Spleen (tissue), 11 donors: ENCODE measurements around the gene GNG7. TPM values are rescaled to one million over a fixed set of nuclear protein-coding genes. Genes with fewer than 3 reads are reported as not detected.

Source experiments
- DNase-seq: peaks from one replicate; pipeline ENCODE4 v3.0.0-alpha.2; 2020
- H3K27ac ChIP-seq, 8 donors: fragments of 200-600 bp; sonication (generic) in 7 of 8; 1 replicate in 4 of 8; 2 replicates in 4 of 8; pipeline versions ENCODE4 v1.5.0 to v1.8.0; 2016 to 2021; ENCODE audit warnings: inconsistent platforms in 4 of 8, mild to moderate bottlenecking in 4 of 8, moderate library complexity in 1 of 8
- H3K27me3 ChIP-seq, 7 donors: fragments of 200-600 bp; sonication (generic) in 6 of 7; replicated peaks in 1 of 7; 1 replicate in 4 of 7; 2 replicates in 3 of 7; pipeline versions ENCODE4 v1.5.0 to v1.8.0; 2016 to 2021; ENCODE audit warnings: inconsistent platforms in 3 of 7, mild to moderate bottlenecking in 1 of 7
- H3K36me3 ChIP-seq, 6 donors: fragments of 200-600 bp; sonication (generic) in 5 of 6; 1 replicate in 4 of 6; 2 replicates in 2 of 6; pipeline versions ENCODE4 v1.5.0 to v1.8.0; 2016 to 2021; ENCODE audit warnings: inconsistent platforms in 2 of 6
- H3K4me1 ChIP-seq, 6 donors: fragments of 200-600 bp; sonication (generic) in 5 of 6; 1 replicate in 3 of 6; 2 replicates in 3 of 6; pipeline versions ENCODE4 v1.5.0 to v1.8.0; 2016 to 2021; ENCODE audit warnings: inconsistent platforms in 3 of 6
- H3K4me3 ChIP-seq, 8 donors: fragments of 200-600 bp; sonication (generic) in 7 of 8; 1 replicate in 4 of 8; 2 replicates in 4 of 8; pipeline versions ENCODE4 v1.5.0 to v1.8.0; 2016 to 2021; ENCODE audit warnings: inconsistent platforms in 4 of 8, mild to moderate bottlenecking in 4 of 8, moderate library complexity in 2 of 8
- H3K9me3 ChIP-seq, 8 donors: fragments of 200-600 bp; sonication (generic) in 7 of 8; 1 replicate in 4 of 8; 2 replicates in 4 of 8; pipeline versions ENCODE4 v1.5.0 to v1.8.0; 2016 to 2021; ENCODE audit warnings: inconsistent platforms in 4 of 8
- POLR2A ChIP-seq, 3 donors: fragments of 450-650 bp; IDR thresholded peaks; one replicate each; pipeline ENCODE4 v1.5.1; 2017; ENCODE audit warnings: antibody characterized with exemption in 3 of 3, mild to moderate bottlenecking in 1 of 3
- POLR2AphosphoS5 ChIP-seq, 3 donors: sonication (generic); formaldehyde crosslinking; IDR thresholded peaks; one replicate each; pipeline ENCODE4 v1.5.1; 2017; ENCODE audit warnings: antibody characterized with exemption in 3 of 3
- WGBS, 5 donors: extraction: QIAGEN DNeasy Blood & Tissue Kit in 3 of 5; methylation state at CpG; one replicate each; pipeline versions ENCODE4 v1.1.5 to v1.1.7; 2013 to 2018; 5-methylcytosine and 5-hydroxymethylcytosine counted together
- intact Hi-C: fragments of 100-400 bp; cut with DNase I; formaldehyde crosslinking; loops from one replicate; pipeline ENCODE4 v1.15.0; 2023; ENCODE audit warnings: low total_unique reads
- polyA plus RNA-seq, 3 donors: library from polyadenylated mRNA; stranded (reverse); fragments of 200-250 nt; gene quantifications; one replicate each; pipeline ENCODE4 v1.2.1, GENCODE V29; 2013
- total RNA-seq, 7 donors: library from RNA; depleted of rRNA in 3 of 7; stranded (reverse); fragments of >200 nt in 3 of 7; fragmentation: NEBNext Ultra II Directional in 4 of 7; extraction: Animal tissue kit (Norgen Biotek cat#: 25700) in 4 of 7; gene quantifications; one replicate each; pipeline versions ENCODE4 v1.1.0 to v1.2.1, GENCODE V29; 2016 to 2021
- TF ChIP-seq, protein P1 (sequence below), 11 experiments: fragments of 200-600 bp in 7 of 11; fragments of 450-650 bp in 4 of 11; sonication (generic) in 4 of 11; IDR thresholded peaks in 8 of 11; conservative IDR thresholded peaks in 3 of 11; 1 replicate in 7 of 11; 2 replicates in 4 of 11; pipeline versions ENCODE4 v1.4.0 to v1.8.0; 2016 to 2021; ENCODE audit warnings: antibody characterized with exemption in 11 of 11, inconsistent platforms in 4 of 11, mild to moderate bottlenecking in 1 of 11
- donor health status: healthy with polysubstance abuse.
- donor health status: DM: no; HTN: no; CAD: no; lungs with moderate emphysema.
- donor health status: DM: no; HTN: no; CAD: no.
- donor health status: Bipolar disorder and iron deficiency.
- donor health status: healthy.
- donor health status: DM: no; HTN: no; CAD: no.
- donor health status: DM: yes; HTN: yes; CAD: no.

The GNG7 gene
- total and polyA plus RNA-seq, 10 donors = 17.2 to 34.6 (median 18.9) TPM

DNA sequence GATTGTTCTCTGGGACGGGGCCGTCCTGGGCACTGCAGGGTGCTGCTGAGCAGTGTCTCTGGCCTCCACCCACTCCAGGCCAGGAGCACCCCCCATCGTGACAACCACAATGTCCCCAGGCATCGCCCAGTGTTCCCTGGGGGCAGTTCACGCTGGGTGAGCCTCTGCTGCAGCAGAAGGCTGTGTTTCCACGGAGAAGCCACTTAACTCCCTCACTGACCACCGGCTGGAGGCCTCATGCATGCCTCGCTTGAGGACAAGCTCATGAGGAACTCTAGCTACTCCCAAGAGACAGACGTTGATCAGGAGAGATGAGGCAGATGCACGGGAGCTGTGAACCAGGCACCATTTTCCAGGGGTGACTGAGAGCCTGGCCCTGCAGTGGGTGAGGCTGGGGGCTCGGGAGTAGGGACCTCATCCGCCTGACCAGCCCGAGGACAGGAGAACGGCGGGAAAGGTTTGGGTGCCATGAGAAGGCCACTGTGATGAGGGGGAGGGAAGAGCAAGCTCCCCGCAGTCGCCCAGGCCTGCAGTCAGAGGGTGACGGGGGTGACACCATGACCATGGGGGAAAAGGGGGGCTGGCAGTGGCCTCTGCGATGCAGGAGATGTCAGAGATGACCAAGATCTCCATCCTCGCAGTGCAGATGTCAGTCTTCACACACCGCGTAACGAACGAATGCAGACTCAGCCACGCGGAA, 32.2 kb upstream of the GNG7 start:
- TF ChIP-seq, protein P1, sequence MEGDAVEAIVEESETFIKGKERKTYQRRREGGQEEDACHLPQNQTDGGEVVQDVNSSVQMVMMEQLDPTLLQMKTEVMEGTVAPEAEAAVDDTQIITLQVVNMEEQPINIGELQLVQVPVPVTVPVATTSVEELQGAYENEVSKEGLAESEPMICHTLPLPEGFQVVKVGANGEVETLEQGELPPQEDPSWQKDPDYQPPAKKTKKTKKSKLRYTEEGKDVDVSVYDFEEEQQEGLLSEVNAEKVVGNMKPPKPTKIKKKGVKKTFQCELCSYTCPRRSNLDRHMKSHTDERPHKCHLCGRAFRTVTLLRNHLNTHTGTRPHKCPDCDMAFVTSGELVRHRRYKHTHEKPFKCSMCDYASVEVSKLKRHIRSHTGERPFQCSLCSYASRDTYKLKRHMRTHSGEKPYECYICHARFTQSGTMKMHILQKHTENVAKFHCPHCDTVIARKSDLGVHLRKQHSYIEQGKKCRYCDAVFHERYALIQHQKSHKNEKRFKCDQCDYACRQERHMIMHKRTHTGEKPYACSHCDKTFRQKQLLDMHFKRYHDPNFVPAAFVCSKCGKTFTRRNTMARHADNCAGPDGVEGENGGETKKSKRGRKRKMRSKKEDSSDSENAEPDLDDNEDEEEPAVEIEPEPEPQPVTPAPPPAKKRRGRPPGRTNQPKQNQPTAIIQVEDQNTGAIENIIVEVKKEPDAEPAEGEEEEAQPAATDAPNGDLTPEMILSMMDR (IDR thresholded peaks at IDR 0.05 in 8 of 11, conservative IDR thresholded peaks at IDR 0.05 in 3 of 11) = no peak
- TF ChIP-seq POLR2AphosphoS5 (IDR thresholded peaks at IDR 0.05) = peak in 1 of 3 donors; percentile 10
- no peaks in the 10 kb centered on the region for H3K27me3 ChIP-seq

DNA sequence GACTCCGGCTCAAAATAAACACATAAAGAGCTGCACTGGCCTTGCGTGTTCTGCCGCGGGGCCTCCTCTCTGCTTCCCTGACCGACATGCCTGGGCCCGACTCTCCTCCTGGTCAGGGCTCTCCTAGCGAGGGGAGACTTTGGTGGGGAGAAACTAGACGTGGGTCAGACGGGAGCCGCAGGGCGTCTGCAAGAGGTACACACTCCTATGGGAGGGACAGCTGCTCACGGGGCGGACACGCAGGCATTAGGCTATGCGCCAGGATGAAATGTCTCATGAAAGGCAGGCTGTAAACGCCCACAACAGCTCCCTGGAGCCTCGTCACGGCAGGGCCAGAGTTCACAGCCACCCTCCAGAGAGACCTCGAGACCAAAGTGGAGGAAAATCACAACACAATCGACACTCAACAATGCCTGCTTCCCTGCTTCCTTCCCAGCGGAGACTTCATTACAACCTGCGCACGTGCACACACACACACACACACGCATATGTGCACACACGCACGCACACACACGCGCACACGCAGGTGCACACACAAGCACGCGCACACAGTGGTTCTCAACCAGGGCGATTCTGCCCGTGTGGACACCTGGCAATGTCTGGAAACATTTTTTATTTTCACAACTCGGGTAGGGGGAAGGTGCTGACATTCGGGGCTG, 31.6 kb upstream of the GNG7 start:
- H3K9me3 ChIP-seq = peaks cover 0 to 8% (median 0%) of the 10 kb centered on the region in 8 donors
- WGBS, 5 donors = 87 to 94% (median 92%) methylated on average over 31 to 35 of the region's 35 CpGs
- no peak for DNase-seq
- no peak overlapping the region for H3K4me3 ChIP-seq
- peaks cover 0 to 67% (median 51%) of the 10 kb centered on the region in 6 donors for H3K36me3 ChIP-seq
- TF ChIP-seq, protein P1 (IDR thresholded peaks at IDR 0.05 in 8 of 11, conservative IDR thresholded peaks at IDR 0.05 in 3 of 11) = no peak
- TF ChIP-seq POLR2A (IDR thresholded peaks at IDR 0.05) (no peak), POLR2AphosphoS5 (IDR thresholded peaks at IDR 0.05) (no peak)
- no peak overlapping the region for H3K27ac ChIP-seq
- H3K4me1 ChIP-seq = peaks cover 0 to 43% (median 24%) of the 10 kb centered on the region in 6 donors
- H3K27me3 ChIP-seq = no peaks in the 10 kb centered on the region
- intact Hi-C loops = no loop called here

More for the DNA sequence above, 32.2 kb upstream of the GNG7 start:
- H3K36me3 ChIP-seq = peaks cover 0 to 67% (median 51%) of the 10 kb centered on the region in 6 donors
- no peak overlapping the region for H3K27ac ChIP-seq
- H3K4me1 ChIP-seq = peaks cover 0 to 49% (median 29%) of the 10 kb centered on the region in 6 donors
- 83 to 92% (median 89%) methylated on average over 21 to 26 of the region's 26 CpGs for WGBS, 5 donors
- no peak for DNase-seq
- intact Hi-C loops = no loop called here
- no peak overlapping the region for H3K4me3 ChIP-seq
- H3K9me3 ChIP-seq = peaks cover 0 to 8% (median 0%) of the 10 kb centered on the region in 8 donors

DNA sequence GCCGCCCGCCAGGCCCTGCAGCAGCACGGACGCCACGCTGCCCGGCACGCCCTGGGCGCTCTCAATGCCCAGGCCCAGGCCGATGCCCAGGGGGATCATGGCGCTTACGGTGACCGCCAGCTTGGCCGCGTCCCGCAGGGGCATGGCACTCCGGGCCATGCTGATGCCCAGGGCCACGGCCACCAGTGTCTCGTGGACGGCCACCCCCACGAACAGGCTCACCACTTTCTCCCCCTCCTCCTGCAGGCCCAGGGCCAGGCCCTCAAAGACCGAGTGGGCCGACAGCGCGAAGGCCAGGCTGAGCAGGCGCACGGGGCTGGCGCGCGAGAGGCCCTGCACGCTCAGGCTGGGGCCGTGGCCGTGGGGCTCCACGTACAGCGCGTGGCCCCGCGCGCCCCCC, 30.4 kb upstream of the GNG7 start:
- TF ChIP-seq POLR2A (IDR thresholded peaks at IDR 0.05) (no peak), POLR2AphosphoS5 (IDR thresholded peaks at IDR 0.05) (no peak)
- TF ChIP-seq, protein P1 (IDR thresholded peaks at IDR 0.05 in 8 of 11, conservative IDR thresholded peaks at IDR 0.05 in 3 of 11) = no peak
- Histone ChIP-seq H3K9me3 (peaks cover 0 to 8% (median 0%) of the 10 kb centered on the region in 8 donors), H3K4me3 (no peak overlapping the region), H3K27ac (no peak overlapping the region), H3K36me3 (peaks cover 0 to 67% (median 51%) of the 10 kb centered on the region in 6 donors), H3K27me3 (peaks cover 0 to 2% (median 0%) of the 10 kb centered on the region in 7 donors), H3K4me1 (peaks cover 0 to 31% (median 13%) of the 10 kb centered on the region in 6 donors)
- no peak for DNase-seq
- intact Hi-C loops = no loop called here
- 95 to 99% (median 96%) methylated on average over 14 to 38 of the region's 38 CpGs for WGBS, 5 donors

DNA sequence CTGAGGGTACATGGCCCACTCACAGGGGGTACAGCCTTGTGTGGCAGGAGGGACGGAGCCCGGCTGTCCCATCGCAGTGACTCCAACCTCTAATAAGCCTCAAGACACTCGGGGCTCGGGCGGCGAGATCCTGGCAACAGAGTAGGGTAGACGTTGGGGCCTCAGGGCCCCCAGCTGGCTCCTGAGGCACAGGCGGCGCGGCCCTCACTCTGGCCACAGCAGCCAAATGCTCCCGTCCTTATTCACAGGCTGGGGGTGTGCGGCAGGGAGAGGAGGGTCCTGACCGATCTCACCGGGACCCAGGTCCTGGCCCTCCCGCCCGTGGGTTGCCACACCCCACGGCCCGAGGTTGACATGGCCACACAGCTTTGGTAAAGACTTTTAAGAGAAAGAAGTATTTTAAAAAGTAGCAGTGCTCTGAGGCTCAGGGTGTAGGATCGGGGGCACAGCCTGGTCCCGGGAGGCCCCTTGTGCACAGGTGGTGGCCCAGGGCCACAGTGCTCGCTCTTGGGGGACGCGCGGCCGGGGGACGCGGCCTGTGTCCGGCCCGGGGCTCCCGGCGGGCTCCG, 29.7 kb upstream of the GNG7 start:
- H3K27me3 ChIP-seq = peaks cover 0 to 8% (median 0%) of the 10 kb centered on the region in 7 donors
- intact Hi-C loops = no loop called here
- peaks cover 0 to 64% (median 50%) of the 10 kb centered on the region in 6 donors for H3K36me3 ChIP-seq
- H3K4me3 ChIP-seq = no peak overlapping the region
- H3K4me1 ChIP-seq = peaks cover 0 to 26% (median 7%) of the 10 kb centered on the region in 6 donors
- peaks cover 0 to 8% (median 0%) of the 10 kb centered on the region in 8 donors for H3K9me3 ChIP-seq
- no peak overlapping the region for H3K27ac ChIP-seq
- DNase-seq = no peak
- TF ChIP-seq, protein P1 (IDR thresholded peaks at IDR 0.05 in 8 of 11, conservative IDR thresholded peaks at IDR 0.05 in 3 of 11) = no peak
- TF ChIP-seq POLR2A (IDR thresholded peaks at IDR 0.05) (no peak), POLR2AphosphoS5 (IDR thresholded peaks at IDR 0.05) (no peak)
- WGBS, 5 donors = 91 to 98% (median 94%) methylated on average over 19 to 33 of the region's 33 CpGs
